CD4-positive, alpha-beta memory T cell (primary cell): ENCODE measurements around the gene ETS1. TPM values are rescaled to one million over a fixed set of nuclear protein-coding genes. Genes with fewer than 3 reads are reported as not detected.

Experiments used
- CTCF ChIA-PET: fragments of 350-600 bp; sonication (Branson Sonifier 250); formaldehyde crosslinking; loops from one replicate; lab custom pipeline; 2021; ENCODE audit warnings: inconsistent platforms; ENCODE audit not compliant: partially characterized antibody; lab: Charles Lee
- POLR2A ChIA-PET: fragments of 350-600 bp; sonication (Branson Sonifier 250); formaldehyde crosslinking; loops from one replicate; lab custom pipeline; 2021; ENCODE audit not compliant: partially characterized antibody; lab: Charles Lee
- DNase-seq, 5 donors: peaks; one replicate each; pipeline versions ENCODE4 v3.0.0 to v3.0.0-alpha.2; 2020 to 2022; ENCODE audit warnings: mixed read lengths in 1 of 5
- H3K27ac ChIP-seq: one replicate; pipeline ENCODE4 v1.7.0; 2013; ENCODE audit warnings: low read depth, low read length
- H3K27me3 ChIP-seq: 2 replicates; pipeline ENCODE4 v1.7.0; 2013; ENCODE audit warnings: mild to moderate bottlenecking, low read length, moderate library complexity; ENCODE audit not compliant: insufficient read depth
- H3K36me3 ChIP-seq: 2 replicates; pipeline ENCODE4 v1.7.0; 2013; ENCODE audit warnings: mild to moderate bottlenecking, low read length, moderate library complexity; ENCODE audit not compliant: insufficient read depth
- H3K4me1 ChIP-seq: 2 replicates; pipeline ENCODE4 v1.7.0; 2013; ENCODE audit warnings: mild to moderate bottlenecking, low read length, moderate library complexity; ENCODE audit not compliant: insufficient read depth
- H3K4me3 ChIP-seq, 2 donors: one replicate each; pipeline ENCODE4 v1.7.0; 2013; ENCODE audit warnings: low read length in 2 of 2, mild to moderate bottlenecking in 1 of 2
- H3K9me3 ChIP-seq, 2 donors: one replicate each; pipeline ENCODE4 v1.7.0; 2013; ENCODE audit warnings: low read length in 2 of 2, control low read depth in 1 of 2; ENCODE audit not compliant: control insufficient read depth in 1 of 2
- H3K27ac Mint-ChIP-seq, 7 donors: one replicate each; pipeline ENCODE4 v1.8.0; 2020 to 2021; ENCODE audit warnings: mixed read lengths in 7 of 7, mild to moderate bottlenecking in 6 of 7, inconsistent platforms in 3 of 7, moderate library complexity in 3 of 7
- H3K27me3 Mint-ChIP-seq, 2 donors: one replicate each; pipeline ENCODE4 v1.8.0; 2020 to 2021; ENCODE audit warnings: mixed read lengths in 2 of 2
- H3K36me3 Mint-ChIP-seq, 2 donors: one replicate each; pipeline ENCODE4 v1.8.0; 2020 to 2021; ENCODE audit warnings: mixed read lengths in 2 of 2, inconsistent platforms in 1 of 2, mild to moderate bottlenecking in 1 of 2
- H3K4me1 Mint-ChIP-seq, 4 donors: one replicate each; pipeline ENCODE4 v1.8.0; 2020 to 2021; ENCODE audit warnings: mixed read lengths in 4 of 4, mild to moderate bottlenecking in 1 of 4
- H3K4me3 Mint-ChIP-seq, 8 donors: one replicate each; pipeline ENCODE4 v1.8.0; 2020 to 2021; ENCODE audit warnings: mixed read lengths in 8 of 8, mild to moderate bottlenecking in 7 of 8, moderate library complexity in 6 of 8, inconsistent platforms in 3 of 8
- H3K9me3 Mint-ChIP-seq, 8 donors: one replicate each; pipeline ENCODE4 v1.8.0; 2020 to 2021; ENCODE audit warnings: mixed read lengths in 8 of 8, mild to moderate bottlenecking in 5 of 8, inconsistent platforms in 3 of 8, moderate library complexity in 1 of 8
- intact Hi-C: fragments of 100-400 bp; cut with micrococcal nuclease; formaldehyde crosslinking; loops from one replicate; pipeline ENCODE4 v1.15.1; 2023
- polyA plus RNA-seq, 2 donors: library from polyadenylated mRNA; unstranded; fragments of 300-500 nt; fragmentation: Illumina TruSeq; gene quantifications; one replicate each; pipeline ENCODE4 v1.2.3, GENCODE V29; 2021
- total RNA-seq, 2 experiments: library from RNA; stranded (reverse); gene quantifications; one replicate each; pipeline ENCODE4 v1.2.3, GENCODE V29; 2021

ETS1 gene
- total and polyA plus RNA-seq, 4 experiments from 2014 or later, result 435 to 761 (median 593) TPM

DNA sequence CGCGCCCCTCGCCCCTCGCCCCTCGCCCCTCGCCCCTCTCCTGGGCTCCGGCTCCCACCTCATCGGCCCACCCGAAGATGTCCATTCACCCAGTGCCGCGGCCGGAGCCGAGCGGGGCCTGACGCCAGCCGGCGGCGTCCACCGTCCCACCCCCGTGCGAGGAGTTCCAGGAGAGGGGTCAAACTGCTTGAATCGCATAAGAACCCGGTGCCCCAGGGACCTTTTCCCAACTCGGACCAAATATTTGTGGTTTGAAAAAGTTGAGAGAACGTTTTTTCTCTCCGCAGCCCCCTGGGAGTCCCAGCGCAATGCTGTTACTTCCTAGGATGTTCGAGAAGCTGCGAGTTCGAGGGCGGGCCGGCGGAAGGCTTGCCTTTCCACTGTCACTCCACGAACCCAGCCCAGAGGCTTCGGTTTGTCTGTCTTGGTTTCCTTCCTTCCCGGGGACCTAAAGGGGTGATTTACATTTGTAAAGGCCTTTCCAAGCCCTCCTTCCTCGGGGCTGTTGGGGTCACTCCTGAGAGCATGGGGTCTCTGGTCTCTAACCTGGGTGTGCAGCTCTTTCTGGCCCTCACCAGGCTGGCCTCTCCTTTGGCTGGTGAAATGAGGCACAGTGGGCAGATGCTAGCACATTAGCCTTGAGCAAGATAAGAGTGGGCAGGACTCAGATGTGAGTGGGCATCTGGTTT, 38.0 kb downstream of the ETS1 start:
- H3K27me3 ChIP-seq, result no peaks in the 10 kb centered on the region
- Mint-ChIP-seq H3K27ac (peak overlapping the region in 6 of 7 donors; percentile 45 to 93 (median 90)), H3K9me3 (no peaks in the 10 kb centered on the region), H3K36me3 (no peaks in the 10 kb centered on the region), H3K27me3 (no peaks in the 10 kb centered on the region), H3K4me3 (peak overlapping the region; percentile 67 to 90 (median 81)), H3K4me1 (peaks cover 58 to 92% (median 74%) of the 10 kb centered on the region in 4 donors)
- ChIA-PET POLR2A (interaction anchor here (0.9 to 3.9 kb wide), 10 partner anchors 8 to 259 kb away, joined by 3 to 56 read pairs (median 4); no protein-coding TSS in a partner anchor), CTCF (interaction anchor here (1.0 to 3.4 kb wide), 3 partner anchors 25 to 517 kb away, joined by 3 to 15 read pairs (median 5); no protein-coding TSS in a partner anchor)
- intact Hi-C loops, result no loop called here
- H3K4me1 ChIP-seq, result peaks cover 77% of the 10 kb centered on the region
- no peaks in the 10 kb centered on the region for H3K36me3 ChIP-seq
- no peak overlapping the region for H3K4me3 ChIP-seq
- no peak for DNase-seq
- no peak overlapping the region for H3K27ac ChIP-seq
- no peaks in the 10 kb centered on the region for H3K9me3 ChIP-seq

DNA sequence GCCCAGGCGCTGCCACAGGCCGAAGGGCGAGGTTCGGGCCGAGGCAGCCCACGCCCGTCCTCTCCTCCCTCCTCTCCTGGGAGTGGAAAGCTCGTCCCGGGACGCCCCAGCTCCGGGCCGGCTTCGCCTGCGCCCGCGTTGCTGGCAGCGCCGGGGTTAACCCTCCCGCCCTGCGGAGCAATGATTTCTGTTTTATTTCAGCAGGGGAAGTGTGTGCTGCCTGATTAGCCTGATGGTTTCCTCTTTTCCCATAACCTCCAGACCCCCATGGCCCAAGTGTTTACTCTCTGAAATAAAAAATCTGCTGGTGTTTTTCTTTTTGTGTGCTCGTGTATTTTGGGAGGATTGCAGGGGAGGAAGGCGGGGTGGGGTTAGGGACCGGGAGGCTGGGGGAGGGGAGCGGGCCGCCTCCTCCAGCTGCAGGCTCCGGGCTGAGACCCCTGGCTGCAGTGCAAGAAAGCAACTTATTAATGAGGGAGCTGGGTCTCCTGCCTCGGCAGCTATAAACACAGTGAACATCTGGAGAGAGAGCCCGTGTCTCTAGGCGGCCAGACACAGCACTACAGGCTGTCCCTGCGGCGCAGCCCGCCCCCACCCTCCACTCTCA, 38.6 kb downstream of the ETS1 start:
- H3K9me3 Mint-ChIP-seq, result no peaks in the 10 kb centered on the region
- intact Hi-C loops, result loop anchor here (1.0 kb wide), 1 partner anchor 23 kb away; no protein-coding TSS in a partner anchor

DNA sequence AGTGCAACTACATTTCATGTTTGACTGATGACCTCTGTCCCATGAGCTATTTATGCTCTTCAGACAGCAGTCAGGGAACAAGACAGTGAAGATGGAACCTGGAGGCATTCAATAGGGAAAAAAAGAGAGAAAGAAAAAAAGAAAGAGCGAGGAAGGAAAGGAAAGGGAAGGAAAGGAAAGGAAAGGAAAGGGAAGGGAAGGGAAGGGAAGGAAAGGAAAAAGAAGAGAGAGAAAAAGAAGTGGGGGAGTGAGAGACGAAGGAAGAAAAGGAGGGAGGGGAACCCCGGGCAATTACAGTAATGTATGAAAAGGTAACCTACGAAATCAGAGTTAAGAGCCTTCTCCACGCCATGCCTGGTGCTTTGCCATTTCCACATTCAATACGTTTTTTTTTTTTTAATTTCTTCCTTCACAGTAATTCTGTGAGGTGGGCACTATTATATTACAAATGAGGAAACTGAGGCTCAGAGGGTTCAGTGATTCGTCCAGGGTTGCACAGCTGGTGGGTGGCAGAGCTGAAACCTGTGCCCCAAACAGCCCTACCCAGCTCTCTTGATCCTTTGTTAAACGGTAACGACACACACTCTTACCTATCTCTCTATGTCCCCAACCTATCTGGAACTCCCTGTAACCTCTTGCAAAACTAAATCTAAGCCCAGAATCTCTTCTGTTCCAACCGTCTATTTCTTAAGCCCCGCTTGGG, 39.3 kb downstream of the ETS1 start:
- intact Hi-C loops, result loop anchor here (1.0 kb wide), 1 partner anchor 23 kb away; no protein-coding TSS in a partner anchor
- H3K27ac Mint-ChIP-seq, result peak overlapping the region; percentile 45 to 93 (median 84)
- DNase-seq, result no peak
- ChIA-PET POLR2A (interaction anchor here (0.7 to 3.9 kb wide), 11 partner anchors 22 to 283 kb away, joined by 3 to 56 read pairs (median 4); no protein-coding TSS in a partner anchor), CTCF (interaction anchor here (0.9 to 3.4 kb wide), 3 partner anchors 16 to 83 kb away, joined by 3 to 15 read pairs (median 5); no protein-coding TSS in a partner anchor)
- H3K36me3 Mint-ChIP-seq, result no peaks in the 10 kb centered on the region
- H3K4me3 Mint-ChIP-seq, result peak overlapping the region; percentile 78 to 90 (median 82)
- Histone ChIP-seq H3K36me3 (no peaks in the 10 kb centered on the region), H3K4me1 (peaks cover 66% of the 10 kb centered on the region), H3K4me3 (peak overlapping the region; percentile 40 to 63), H3K27ac (peak overlapping the region; percentile 27), H3K9me3 (no peaks in the 10 kb centered on the region), H3K27me3 (no peaks in the 10 kb centered on the region)
- H3K4me1 Mint-ChIP-seq, result peaks cover 57 to 87% (median 71%) of the 10 kb centered on the region in 4 donors
- H3K27me3 Mint-ChIP-seq, result peaks cover 0 to 1% of the 10 kb centered on the region in 2 donors
- no peaks in the 10 kb centered on the region for H3K9me3 Mint-ChIP-seq

More for the DNA sequence above, 38.6 kb downstream of the ETS1 start:
- H3K4me1 ChIP-seq, result peaks cover 73% of the 10 kb centered on the region
- no peaks in the 10 kb centered on the region for H3K27me3 Mint-ChIP-seq
- H3K9me3 ChIP-seq, result no peaks in the 10 kb centered on the region
- H3K4me3 ChIP-seq, result peak overlapping the region; percentile 40 to 63
- ChIA-PET POLR2A (interaction anchor here (0.6 to 3.9 kb wide), 9 partner anchors 23 to 283 kb away, joined by 3 to 56 read pairs (median 3); no protein-coding TSS in a partner anchor), CTCF (interaction anchor here (0.9 to 3.4 kb wide), 3 partner anchors 17 to 82 kb away, joined by 3 to 15 read pairs (median 5); no protein-coding TSS in a partner anchor)
- peak overlapping the region; percentile 45 to 93 (median 73) for H3K27ac Mint-ChIP-seq
- no peaks in the 10 kb centered on the region for H3K27me3 ChIP-seq
- H3K36me3 ChIP-seq, result no peaks in the 10 kb centered on the region
- no peaks in the 10 kb centered on the region for H3K36me3 Mint-ChIP-seq
- peak in 3 of 5 donors; percentile 28 to 39 (median 29) for DNase-seq
- peak overlapping the region; percentile 78 to 90 (median 82) for H3K4me3 Mint-ChIP-seq
- H3K4me1 Mint-ChIP-seq, result peaks cover 57 to 88% (median 73%) of the 10 kb centered on the region in 4 donors
- peak overlapping the region; percentile 27 for H3K27ac ChIP-seq

DNA sequence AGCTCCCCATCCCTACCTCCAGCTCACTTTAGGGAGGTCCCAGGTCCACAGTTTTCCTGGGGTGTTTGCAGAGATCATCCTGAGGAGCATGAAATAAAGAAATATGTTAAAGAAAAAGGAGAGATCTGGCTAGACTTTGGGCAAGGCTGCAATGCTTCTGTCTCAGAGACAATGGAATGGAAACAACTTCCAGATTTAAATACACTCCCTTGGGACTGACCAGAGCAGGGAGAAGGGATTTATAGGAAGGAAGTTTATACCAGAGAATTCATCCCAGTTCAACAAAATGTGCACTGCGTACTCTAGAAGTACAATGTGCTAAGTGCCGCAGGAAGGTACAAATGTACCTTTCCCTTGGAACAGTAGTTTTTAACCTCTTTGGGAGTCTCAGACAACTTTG, 40.4 kb downstream of the ETS1 start:
- peaks cover 0 to 1% of the 10 kb centered on the region in 2 donors for H3K27me3 Mint-ChIP-seq
- H3K9me3 ChIP-seq, result no peaks in the 10 kb centered on the region
- H3K4me3 Mint-ChIP-seq, result peak overlapping the region in 4 of 8 donors; percentile 38 to 76 (median 52)
- ChIA-PET POLR2A (interaction anchor here (1.1 kb wide), 1 partner anchor 30 kb away, joined by 6 read pairs; no protein-coding TSS in a partner anchor), CTCF (interaction anchor here (3.4 kb wide), 1 partner anchor 84 kb away, joined by 15 read pairs; no protein-coding TSS in a partner anchor)
- H3K9me3 Mint-ChIP-seq, result no peaks in the 10 kb centered on the region
- peaks cover 47 to 75% (median 60%) of the 10 kb centered on the region in 4 donors for H3K4me1 Mint-ChIP-seq
- no peaks in the 10 kb centered on the region for H3K36me3 Mint-ChIP-seq
- H3K27me3 ChIP-seq, result no peaks in the 10 kb centered on the region
- no peak overlapping the region for H3K27ac ChIP-seq
- peak overlapping the region in 4 of 7 donors; percentile 27 to 92 (median 74) for H3K27ac Mint-ChIP-seq
- no peak for DNase-seq
- no peaks in the 10 kb centered on the region for H3K36me3 ChIP-seq
- no peak overlapping the region for H3K4me3 ChIP-seq
- intact Hi-C loops, result no loop called here
- peaks cover 55% of the 10 kb centered on the region for H3K4me1 ChIP-seq

DNA sequence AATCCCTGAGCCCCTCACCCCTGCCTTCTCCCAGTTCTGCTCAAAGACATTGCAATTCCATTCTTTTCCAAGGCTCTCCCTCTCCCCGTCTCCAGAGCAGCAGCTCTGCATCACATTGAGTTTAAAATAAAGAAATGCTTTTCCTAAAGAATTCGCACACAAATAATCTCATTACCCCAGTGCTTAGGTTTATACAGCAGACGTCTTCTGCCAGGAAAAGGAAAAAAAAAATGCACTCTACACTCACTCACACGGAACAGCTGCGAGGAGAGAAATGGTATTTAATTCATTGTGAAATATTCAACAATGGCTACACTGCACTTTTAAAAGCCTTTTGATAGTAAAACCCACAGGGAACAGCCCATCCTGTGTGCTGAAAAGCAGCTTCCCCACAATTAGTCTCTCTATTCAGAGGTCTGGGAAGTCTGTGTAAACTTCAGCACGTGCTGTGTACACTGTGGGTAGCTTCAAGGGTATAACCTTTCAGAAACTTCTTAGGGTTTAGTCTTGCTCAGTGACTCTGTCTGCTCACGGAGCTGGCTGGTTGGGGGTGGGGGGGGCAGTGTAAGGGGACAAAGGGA, 42.8 kb downstream of the ETS1 start:
- no peaks in the 10 kb centered on the region for H3K36me3 ChIP-seq
- peaks cover 31% of the 10 kb centered on the region for H3K4me1 ChIP-seq
- no peak overlapping the region for H3K4me3 ChIP-seq
- no peaks in the 10 kb centered on the region for H3K27me3 ChIP-seq
- Mint-ChIP-seq H3K9me3 (no peaks in the 10 kb centered on the region), H3K27me3 (peaks cover 0 to 1% of the 10 kb centered on the region in 2 donors), H3K4me1 (peaks cover 25 to 53% (median 40%) of the 10 kb centered on the region in 4 donors), H3K36me3 (no peaks in the 10 kb centered on the region), H3K4me3 (peak overlapping the region; percentile 4 to 72 (median 60)), H3K27ac (peak overlapping the region in 4 of 7 donors; percentile 24 to 89 (median 56))
- peak in 1 of 5 donors; percentile 17 for DNase-seq
- ChIA-PET CTCF (interaction anchor here (0.9 to 1.1 kb wide), 3 partner anchors 8 to 386 kb away, joined by 3 to 6 read pairs (median 4); no protein-coding TSS in a partner anchor), POLR2A (interaction anchor here (0.8 to 3.3 kb wide), 17 partner anchors 9 to 242 kb away, joined by 3 to 29 read pairs (median 5); no protein-coding TSS in a partner anchor)
- H3K9me3 ChIP-seq, result no peaks in the 10 kb centered on the region
- intact Hi-C loops, result no loop called here
- no peak overlapping the region for H3K27ac ChIP-seq

DNA sequence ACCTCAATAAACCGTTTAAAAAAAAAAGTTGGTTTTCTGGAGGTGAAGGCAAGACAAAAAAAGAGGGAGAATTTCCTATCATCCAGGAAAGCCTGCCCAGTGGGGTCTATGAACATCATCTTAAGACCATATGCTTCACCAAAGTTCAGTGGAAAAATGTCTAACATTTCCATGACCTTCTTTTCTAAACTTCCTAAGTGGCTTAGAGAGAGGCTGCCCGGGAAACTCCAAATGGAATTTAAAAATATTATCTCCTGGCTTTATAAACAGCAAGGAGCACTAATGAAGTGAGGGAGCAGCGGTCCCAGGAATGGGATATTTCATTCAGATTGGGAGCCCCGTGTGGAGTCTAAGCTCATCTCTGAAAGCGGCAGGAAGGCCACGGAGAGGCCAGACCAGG, 46.9 kb downstream of the ETS1 start:
- no peaks in the 10 kb centered on the region for H3K36me3 Mint-ChIP-seq
- H3K9me3 Mint-ChIP-seq, result no peaks in the 10 kb centered on the region
- H3K9me3 ChIP-seq, result no peaks in the 10 kb centered on the region
- no peak overlapping the region for H3K27ac ChIP-seq
- H3K4me1 ChIP-seq, result peaks cover 11% of the 10 kb centered on the region
- no peak overlapping the region for H3K4me3 ChIP-seq
- H3K36me3 ChIP-seq, result no peaks in the 10 kb centered on the region
- H3K4me1 Mint-ChIP-seq, result peaks cover 11 to 26% (median 17%) of the 10 kb centered on the region in 4 donors
- intact Hi-C loops, result no loop called here
- no peak overlapping the region for H3K4me3 Mint-ChIP-seq
- ChIA-PET POLR2A (interaction anchor here (0.6 kb wide), 1 partner anchor 85 kb away, joined by 4 read pairs; no protein-coding TSS in a partner anchor), CTCF (interaction anchor here (1.4 kb wide), 1 partner anchor 11 kb away, joined by 5 read pairs; no protein-coding TSS in a partner anchor)
- peaks cover 1 to 3% of the 10 kb centered on the region in 2 donors for H3K27me3 Mint-ChIP-seq
- no peaks in the 10 kb centered on the region for H3K27me3 ChIP-seq
- no peak for DNase-seq
- H3K27ac Mint-ChIP-seq, result no peak overlapping the region
